GM10266 (cell line): Measurements from ENCODE around the gene BAG5.

ENCODE experiments used
- DNase-seq: peaks from one replicate; pipeline ENCODE4 v3.0.0; 2012; ENCODE audit errors: extremely low spot score
- CTCF ChIP-seq: IDR thresholded peaks from 2 replicates; pipeline ENCODE4 v1.5.1; 2012; ENCODE audit warnings: mild to moderate bottlenecking, low read depth; ENCODE audit not compliant: control insufficient read depth, insufficient read depth; ENCODE audit errors: missing control alignments

BAG5 gene

GRCh38 chr14:103550451-103551337 is 11.8 kb downstream of the BAG5 start:
- TF ChIP-seq CTCF: no peak
- DNase-seq: no peak

GRCh38 chr14:103549361-103550311 is 12.8 kb downstream of the BAG5 start:
- no peak for DNase-seq
- no peak for TF ChIP-seq CTCF

- no peak for TF ChIP-seq CTCF
- DNase-seq: no peak
These were observed 13.8 kb downstream of the BAG5 start for GRCh38 chr14:103548463-103549351.

- TF ChIP-seq CTCF: no peak
These were observed 14.5 kb downstream of the BAG5 start for GRCh38 chr14:103547941-103548462.

DNA sequence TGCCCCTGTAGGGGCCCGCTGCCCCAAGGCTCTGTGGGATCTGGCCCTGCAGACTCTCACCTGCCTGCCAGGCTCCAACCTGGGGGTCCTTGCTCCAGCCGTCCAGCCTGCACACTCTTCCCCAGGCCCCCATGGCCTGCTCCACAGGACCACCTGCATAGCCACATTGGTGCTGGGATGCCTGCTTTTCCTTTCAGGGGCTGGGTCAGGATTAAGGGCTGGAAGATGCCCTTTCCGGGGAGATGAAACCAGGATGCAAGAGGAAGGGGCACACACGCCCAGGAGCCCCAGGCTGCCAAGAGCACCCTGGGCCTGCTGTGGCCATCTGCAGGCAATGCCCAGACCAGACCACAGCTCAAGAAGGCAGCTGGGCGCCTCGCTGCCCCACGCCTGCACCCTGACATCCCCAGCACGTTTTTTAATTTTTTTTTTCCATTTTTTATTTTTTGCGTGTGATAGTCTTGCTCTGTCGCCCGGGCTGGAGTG is 15.0 kb downstream of the BAG5 start:
- TF ChIP-seq CTCF: no peak
- DNase-seq: no peak

More at GRCh38 chr14:103547941-103548462, 14.5 kb downstream of the BAG5 start:
- DNase-seq: no peak
